GM12873 (cell line): Measurements from ENCODE around the gene GRK6.
A peak's percentile ranks its signal among the peaks of the same experiment; 100 is the strongest.

Experiments
- TF ChIP-seq, protein P1 (sequence below): IDR thresholded peaks from 2 replicates; pipeline ENCODE4 v1.5.1; 2012; ENCODE audit warnings: low read depth, mild to moderate bottlenecking, moderate library complexity, low read length, control low read depth; ENCODE audit not compliant: insufficient read depth; ENCODE audit errors: missing control alignments

The GRK6 gene

GRCh38 chr5:177455661-177456590, 29.4 kb downstream of the GRK6 start:
- TF ChIP-seq, protein P1, sequence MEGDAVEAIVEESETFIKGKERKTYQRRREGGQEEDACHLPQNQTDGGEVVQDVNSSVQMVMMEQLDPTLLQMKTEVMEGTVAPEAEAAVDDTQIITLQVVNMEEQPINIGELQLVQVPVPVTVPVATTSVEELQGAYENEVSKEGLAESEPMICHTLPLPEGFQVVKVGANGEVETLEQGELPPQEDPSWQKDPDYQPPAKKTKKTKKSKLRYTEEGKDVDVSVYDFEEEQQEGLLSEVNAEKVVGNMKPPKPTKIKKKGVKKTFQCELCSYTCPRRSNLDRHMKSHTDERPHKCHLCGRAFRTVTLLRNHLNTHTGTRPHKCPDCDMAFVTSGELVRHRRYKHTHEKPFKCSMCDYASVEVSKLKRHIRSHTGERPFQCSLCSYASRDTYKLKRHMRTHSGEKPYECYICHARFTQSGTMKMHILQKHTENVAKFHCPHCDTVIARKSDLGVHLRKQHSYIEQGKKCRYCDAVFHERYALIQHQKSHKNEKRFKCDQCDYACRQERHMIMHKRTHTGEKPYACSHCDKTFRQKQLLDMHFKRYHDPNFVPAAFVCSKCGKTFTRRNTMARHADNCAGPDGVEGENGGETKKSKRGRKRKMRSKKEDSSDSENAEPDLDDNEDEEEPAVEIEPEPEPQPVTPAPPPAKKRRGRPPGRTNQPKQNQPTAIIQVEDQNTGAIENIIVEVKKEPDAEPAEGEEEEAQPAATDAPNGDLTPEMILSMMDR = peak; percentile 90

DNA sequence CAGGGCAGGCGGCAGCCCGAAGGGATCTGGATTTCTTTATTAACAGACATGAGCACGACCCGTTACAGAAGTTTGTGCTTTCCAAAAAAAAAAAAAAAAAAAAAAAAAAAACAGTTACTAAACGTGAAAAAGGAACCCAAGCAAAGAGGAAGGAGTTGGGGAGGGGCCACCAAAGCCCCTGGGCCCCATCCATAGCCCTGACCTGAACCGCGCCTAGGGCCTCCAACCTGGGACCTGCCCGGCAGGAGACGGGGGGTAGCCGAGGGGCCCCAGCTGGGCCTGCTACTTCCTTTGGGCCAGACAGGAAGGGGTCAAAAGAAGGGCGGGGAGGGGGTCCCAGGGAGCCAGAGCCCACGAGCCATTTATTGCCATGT, 30.1 kb downstream of the GRK6 start:
- TF ChIP-seq, protein P1 = no peak

DNA sequence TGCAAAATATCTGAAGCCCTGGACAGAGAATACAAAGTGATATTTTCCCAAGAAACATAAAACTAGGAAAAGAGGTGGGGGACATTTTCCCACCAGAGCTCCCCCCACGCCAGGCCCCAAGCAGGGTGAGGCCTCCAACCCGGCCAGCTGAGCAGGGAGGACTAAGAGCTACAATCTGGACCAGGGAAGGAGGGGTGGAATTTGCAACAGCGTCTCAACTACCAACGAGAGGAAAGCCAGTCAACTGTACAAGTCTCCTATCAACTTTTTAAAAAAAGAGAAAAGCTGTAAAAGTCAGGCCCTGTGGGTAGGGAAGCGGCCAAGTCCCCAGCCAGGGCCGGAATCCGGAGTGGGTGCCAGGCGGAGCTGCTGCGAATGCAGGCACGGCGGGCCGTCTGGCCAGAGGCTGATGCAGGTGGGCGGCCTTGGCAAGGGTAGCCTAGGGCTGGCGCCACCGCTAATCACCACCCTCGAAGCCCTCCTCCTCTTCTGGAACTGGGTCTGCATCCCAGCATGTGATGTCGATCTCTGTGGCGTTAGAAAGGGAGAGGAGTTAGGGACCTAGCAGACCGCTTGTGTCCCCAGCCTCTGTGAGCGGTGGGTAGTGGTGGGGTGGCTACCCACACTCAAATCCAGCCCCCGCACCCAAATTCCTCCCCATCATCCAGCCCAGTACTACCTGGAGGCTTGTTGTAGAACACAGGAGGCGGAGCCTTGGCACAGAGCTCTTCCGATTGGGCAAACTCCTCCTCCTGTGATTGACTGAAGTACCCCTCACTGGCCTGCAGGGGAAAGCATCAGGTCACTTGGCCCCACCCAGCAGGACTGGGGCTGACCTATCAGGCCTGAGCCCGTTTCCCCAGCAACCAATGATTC, 30.7 kb downstream of the GRK6 start:
- TF ChIP-seq, protein P1 = peak; percentile 71

GRCh38 chr5:177457852-177458681, 31.6 kb downstream of the GRK6 start:
- TF ChIP-seq, protein P1 = no peak

DNA sequence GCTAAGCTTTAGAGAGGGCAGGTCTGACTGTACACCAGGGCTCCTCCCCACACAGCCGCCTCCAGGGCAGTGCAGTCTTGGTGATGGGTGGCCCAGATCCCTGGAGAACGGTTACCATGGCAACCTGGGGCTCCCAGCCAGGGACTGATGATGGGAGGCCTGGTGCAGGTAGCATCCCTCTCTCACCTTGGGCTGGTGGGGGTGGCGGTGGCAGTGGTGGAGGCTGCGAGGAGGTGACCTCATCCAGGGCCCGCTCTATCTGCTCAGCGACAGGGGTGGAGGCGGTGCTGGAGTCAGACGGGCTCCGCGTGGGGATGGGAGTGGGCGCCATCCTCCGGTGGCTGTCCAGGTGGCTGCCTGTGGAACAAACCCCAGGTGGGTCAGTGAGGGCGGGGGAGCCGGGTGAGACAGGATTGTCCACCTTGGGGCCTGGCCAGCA, 32.5 kb downstream of the GRK6 start:
- TF ChIP-seq, protein P1 = no peak

DNA sequence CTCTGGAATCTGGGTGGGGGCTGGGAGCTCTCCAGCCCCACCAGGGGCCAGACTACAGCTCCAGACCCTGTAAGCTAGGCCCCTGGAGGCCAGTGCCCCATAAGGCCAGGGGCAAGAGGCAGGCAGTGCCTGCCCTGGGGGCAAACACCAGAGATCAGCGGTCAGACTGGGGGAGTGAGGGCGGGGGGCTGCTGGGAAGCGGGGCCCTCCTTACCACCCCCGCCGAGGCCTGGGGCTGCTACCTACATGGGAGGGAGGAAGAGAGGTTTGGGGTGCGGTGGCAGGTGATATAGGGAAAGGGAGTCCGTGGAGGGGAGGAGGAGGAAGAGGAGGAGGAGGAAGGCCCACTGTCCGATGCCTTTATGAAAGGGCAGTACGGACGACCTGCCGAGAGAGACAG, 32.9 kb downstream of the GRK6 start:
- TF ChIP-seq, protein P1 = no peak
